ENCODE data around the gene TLX2.
"Not testable (repeated sequence)": the region's sequence is repeated elsewhere in the genome, so short reads cannot be mapped to it uniquely, and the experiment has no call there.

TLX2 gene

GRCh38 chr2:74558284-74559230, 44.3 kb downstream of the TLX2 start:
- peak; percentile 26 to 55 for DNase-seq

DNA sequence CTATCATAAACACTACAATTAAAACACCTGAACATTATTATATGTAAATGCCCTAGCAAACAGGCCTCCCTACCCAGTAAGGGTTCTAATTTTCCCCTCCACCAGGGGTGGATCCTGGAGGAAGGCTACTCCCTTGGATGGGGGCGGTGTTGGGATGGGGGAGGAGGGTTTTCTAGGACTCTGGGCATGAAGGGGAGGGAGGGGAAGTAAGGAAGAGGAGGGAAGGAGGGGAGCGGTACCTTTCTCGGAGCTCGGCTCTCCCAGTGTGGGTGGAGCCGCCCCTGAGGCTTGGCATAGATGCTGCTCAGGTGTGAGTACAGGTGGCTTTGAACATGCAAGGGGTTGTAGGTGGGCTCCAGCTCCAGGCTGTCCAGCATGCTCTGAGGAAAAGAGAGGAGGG, 45.7 kb downstream of the TLX2 start:
- DNase-seq: no peak

DNA sequence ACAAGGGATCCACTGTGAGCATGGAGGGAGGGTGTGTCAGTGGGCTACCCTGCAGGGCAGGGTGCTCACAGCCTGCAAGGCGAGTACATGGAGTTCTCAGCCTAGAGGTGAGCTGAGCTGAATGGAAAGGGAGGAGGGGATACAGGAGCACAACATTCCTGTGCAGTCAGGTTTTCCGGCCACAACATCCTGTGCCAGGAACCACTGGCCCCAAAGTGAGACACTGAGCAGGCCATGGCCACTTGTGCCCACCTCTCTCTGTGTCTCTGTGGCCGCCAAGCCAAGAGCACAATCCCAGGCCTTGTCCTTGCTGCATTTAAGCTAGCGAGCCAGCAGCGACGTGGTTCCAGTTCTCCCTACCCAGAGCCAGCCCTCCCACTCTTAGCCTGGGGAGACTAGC, 46.3 kb downstream of the TLX2 start:
- no peak for DNase-seq

DNA sequence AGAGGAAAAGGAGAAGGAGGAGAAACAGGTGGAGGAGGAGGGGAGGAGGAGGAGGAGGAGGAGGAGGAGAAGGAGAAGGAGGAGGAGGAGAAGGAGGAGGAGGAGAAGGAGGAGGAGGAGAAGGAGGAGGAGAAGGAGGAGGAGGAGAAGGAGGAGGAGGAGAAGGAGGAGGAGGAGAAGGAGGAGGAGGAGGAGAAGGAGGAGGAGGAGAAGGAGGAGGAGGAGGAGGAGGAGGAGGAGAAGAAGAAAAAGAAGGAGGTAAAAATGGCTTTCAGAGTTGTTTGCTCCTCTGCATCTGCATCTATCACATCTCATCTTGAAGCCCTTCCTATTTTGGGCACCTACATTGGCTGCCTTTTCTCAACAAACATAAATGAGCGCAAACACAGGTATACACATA, 46.8 kb downstream of the TLX2 start:
- not testable (repeated sequence) for DNase-seq

GRCh38 chr2:74562126-74562775, 48.0 kb downstream of the TLX2 start:
- DNase-seq: no peak

- no peak for DNase-seq
Observed at GRCh38 chr2:74564222-74564621, 50.0 kb downstream of the TLX2 start.

DNA sequence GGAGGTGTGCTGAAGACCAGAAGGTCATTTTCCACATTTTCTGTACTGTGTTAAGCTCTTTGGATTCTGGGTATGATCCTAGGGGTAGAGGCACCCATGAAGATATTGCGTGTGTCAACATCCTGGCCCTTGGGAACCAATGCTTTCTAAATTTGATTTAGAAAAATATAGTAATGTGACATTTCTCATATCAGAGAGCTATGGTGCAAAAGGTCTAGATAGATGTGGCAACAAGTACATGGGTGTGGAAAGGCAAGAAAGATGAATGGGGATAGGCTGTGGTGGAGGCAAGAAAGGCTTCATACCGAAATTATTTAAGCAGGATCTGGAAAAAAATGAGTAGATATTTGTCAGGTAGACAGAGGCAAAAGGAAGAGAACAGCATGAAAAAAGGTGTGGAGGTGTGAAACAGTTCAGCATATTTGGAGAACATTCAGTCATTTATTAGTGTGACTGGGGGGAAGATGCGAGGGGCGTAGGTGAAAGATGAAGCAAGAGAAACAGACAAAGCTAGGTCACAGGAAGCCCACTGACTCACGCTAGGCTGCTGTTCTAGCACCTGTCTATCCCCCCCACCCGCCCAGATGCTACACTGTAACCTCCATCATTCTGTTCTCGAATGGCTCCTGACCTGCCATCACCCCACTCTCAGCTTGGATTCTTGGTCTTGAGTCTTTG, 52.0 kb downstream of the TLX2 start:
- DNase-seq: no peak

GRCh38 chr2:74566754-74567085, 52.5 kb downstream of the TLX2 start:
- peak in 1 of 2 experiments; percentile 17 for DNase-seq

All from AML-193 (cell line).